Body of pancreas (tissue), 4 donors: ENCODE measurements around the gene IL1RN. TPM values are rescaled to one million over a fixed set of nuclear protein-coding genes. Genes with fewer than 3 reads are reported as not detected.

Source experiments
- ATAC-seq: fragments of 150-250 bp; one replicate; pipeline ENCODE4 v1.9.1; 2016
- DNase-seq, 4 donors: peaks; one replicate each; pipeline ENCODE4 v3.0.0-alpha.2; 2019
- H3K27ac ChIP-seq, 4 donors: fragments of 200-600 bp; sonication (generic); 1 replicate in 3 of 4; 2 replicates in 1 of 4; pipeline versions ENCODE4 v1.5.1 to v1.6.1; 2016 to 2019; ENCODE audit warnings: mild to moderate bottlenecking in 1 of 4, mixed read lengths in 1 of 4, moderate library complexity in 1 of 4
- H3K27me3 ChIP-seq, 2 donors: fragments of 200-600 bp; sonication (generic); one replicate each; pipeline ENCODE4 v1.6.0; 2016; ENCODE audit warnings: mild to moderate bottlenecking in 1 of 2
- H3K36me3 ChIP-seq, 2 donors: fragments of 200-600 bp; sonication (generic); replicated peaks in 1 of 2; 2 replicates each; pipeline ENCODE4 v1.5.1; 2016; ENCODE audit warnings: low read depth in 2 of 2; ENCODE audit not compliant: insufficient read depth in 1 of 2
- H3K4me1 ChIP-seq: fragments of 200-600 bp; sonication (generic); one replicate; pipeline ENCODE4 v1.6.0; 2016
- H3K4me3 ChIP-seq, 2 donors: fragments of 200-600 bp; sonication (generic); 1 replicate in 1 of 2; 2 replicates in 1 of 2; pipeline ENCODE4 v1.5.1; 2016 to 2019
- H3K9me3 ChIP-seq, 3 donors: fragments of 200-600 bp; sonication (generic); 1 replicate in 2 of 3; 2 replicates in 1 of 3; pipeline ENCODE4 v1.5.1; 2016
- POLR2A ChIP-seq, 3 donors: fragments of 450-650 bp; IDR thresholded peaks; one replicate each; pipeline ENCODE4 v1.6.1; 2016; ENCODE audit warnings: antibody characterized with exemption in 3 of 3, mild to moderate bottlenecking in 2 of 3
- WGBS, 2 donors: methylation state at CpG; one replicate each; pipeline ENCODE4 v1.1.5; 2017; 5-methylcytosine and 5-hydroxymethylcytosine counted together
- intact Hi-C: fragments of 100-400 bp; cut with DNase I; formaldehyde crosslinking; loops from one replicate; pipeline ENCODE4 v1.15.1; 2023
- total RNA-seq, 2 donors: library from RNA; depleted of rRNA; stranded (reverse); fragments of >200 nt; gene quantifications; one replicate each; pipeline ENCODE4 v1.1.0, GENCODE V29; 2016
- TF ChIP-seq, protein P1 (sequence below), 7 experiments: fragments of 450-650 bp in 4 of 7; fragments of 200-600 bp in 3 of 7; sonication (generic) in 3 of 7; IDR thresholded peaks; one replicate each; pipeline ENCODE4 v1.5.1; 2016 to 2019; ENCODE audit warnings: antibody characterized with exemption in 7 of 7

IL1RN gene
- total RNA-seq, 2 donors from 2014 or later: 0.78 TPM; not detected in 1

GRCh38 chr2:113118263-113118657 lies 9.1 kb upstream of the IL1RN start:
- no peaks in the 10 kb centered on the region for H3K9me3 ChIP-seq
- TF ChIP-seq POLR2A (IDR thresholded peaks at IDR 0.05): no peak
- TF ChIP-seq, protein P1, sequence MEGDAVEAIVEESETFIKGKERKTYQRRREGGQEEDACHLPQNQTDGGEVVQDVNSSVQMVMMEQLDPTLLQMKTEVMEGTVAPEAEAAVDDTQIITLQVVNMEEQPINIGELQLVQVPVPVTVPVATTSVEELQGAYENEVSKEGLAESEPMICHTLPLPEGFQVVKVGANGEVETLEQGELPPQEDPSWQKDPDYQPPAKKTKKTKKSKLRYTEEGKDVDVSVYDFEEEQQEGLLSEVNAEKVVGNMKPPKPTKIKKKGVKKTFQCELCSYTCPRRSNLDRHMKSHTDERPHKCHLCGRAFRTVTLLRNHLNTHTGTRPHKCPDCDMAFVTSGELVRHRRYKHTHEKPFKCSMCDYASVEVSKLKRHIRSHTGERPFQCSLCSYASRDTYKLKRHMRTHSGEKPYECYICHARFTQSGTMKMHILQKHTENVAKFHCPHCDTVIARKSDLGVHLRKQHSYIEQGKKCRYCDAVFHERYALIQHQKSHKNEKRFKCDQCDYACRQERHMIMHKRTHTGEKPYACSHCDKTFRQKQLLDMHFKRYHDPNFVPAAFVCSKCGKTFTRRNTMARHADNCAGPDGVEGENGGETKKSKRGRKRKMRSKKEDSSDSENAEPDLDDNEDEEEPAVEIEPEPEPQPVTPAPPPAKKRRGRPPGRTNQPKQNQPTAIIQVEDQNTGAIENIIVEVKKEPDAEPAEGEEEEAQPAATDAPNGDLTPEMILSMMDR (IDR thresholded peaks at IDR 0.05): no peak
- no peaks in the 10 kb centered on the region for H3K27me3 ChIP-seq
- no peaks in the 10 kb centered on the region for H3K4me1 ChIP-seq
- no peak overlapping the region for H3K4me3 ChIP-seq
- WGBS, 2 donors: 60 to 80% methylated on average over 2 of the region's 2 CpGs
- H3K36me3 ChIP-seq: no peaks in the 10 kb centered on the region
- intact Hi-C loops: no loop called here
- DNase-seq (no peak), ATAC-seq (no peak)
- no peak overlapping the region for H3K27ac ChIP-seq

DNA sequence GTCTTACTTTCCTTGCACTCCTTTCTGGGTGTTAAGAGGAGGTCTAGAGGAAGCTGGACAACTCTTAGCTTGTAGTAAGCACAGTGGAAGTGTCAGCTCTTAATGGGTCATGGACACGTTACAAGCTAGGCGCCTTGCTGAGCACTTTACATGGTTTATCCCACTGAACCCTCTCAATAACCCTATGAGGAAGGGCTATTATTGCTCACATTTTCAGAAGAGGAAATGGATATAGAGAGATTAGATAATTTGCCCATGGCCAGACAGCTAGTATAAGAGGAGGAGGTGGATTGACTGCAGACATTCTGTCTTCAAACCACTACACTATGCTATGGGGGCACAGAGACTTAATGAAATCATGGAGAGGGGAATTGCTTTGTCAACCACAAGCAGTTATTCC lies 8.3 kb upstream of the IL1RN start:
- 92 to 95% methylated on average over 2 of the region's 2 CpGs for WGBS, 2 donors
- H3K36me3 ChIP-seq: no peaks in the 10 kb centered on the region
- no peak overlapping the region for H3K27ac ChIP-seq
- no peak for TF ChIP-seq POLR2A (IDR thresholded peaks at IDR 0.05)
- TF ChIP-seq, protein P1 (IDR thresholded peaks at IDR 0.05): no peak
- no peaks in the 10 kb centered on the region for H3K4me1 ChIP-seq
- intact Hi-C loops: no loop called here
- H3K4me3 ChIP-seq: no peak overlapping the region
- no peaks in the 10 kb centered on the region for H3K9me3 ChIP-seq
- DNase-seq (no peak), ATAC-seq (no peak)
- no peaks in the 10 kb centered on the region for H3K27me3 ChIP-seq

DNA sequence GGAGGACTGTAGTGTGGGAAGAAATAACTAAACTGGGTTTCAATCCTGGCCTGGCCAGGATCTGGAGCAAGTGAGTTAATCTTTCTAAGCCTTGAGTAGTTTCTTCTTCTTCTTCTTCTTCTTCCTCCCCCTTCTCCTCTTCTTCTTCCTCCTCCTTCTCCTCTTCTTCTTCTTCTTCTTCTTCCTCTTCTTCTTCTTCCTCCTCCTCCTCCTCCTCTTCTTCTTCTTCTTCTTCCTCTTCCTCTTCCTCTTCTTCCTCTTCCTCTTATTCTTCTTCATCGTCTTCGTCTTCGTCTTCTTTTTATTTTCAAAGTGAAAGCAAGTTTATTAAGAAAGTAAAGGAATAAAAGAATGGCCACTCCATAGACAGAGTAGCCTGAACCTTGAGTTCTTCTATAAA lies 6.5 kb upstream of the IL1RN start:
- intact Hi-C loops: no loop called here
- Histone ChIP-seq H3K4me1 (no peaks in the 10 kb centered on the region), H3K36me3 (no peaks in the 10 kb centered on the region), H3K9me3 (no peaks in the 10 kb centered on the region), H3K27ac (no peak overlapping the region), H3K4me3 (no peak overlapping the region), H3K27me3 (no peaks in the 10 kb centered on the region)
- TF ChIP-seq, protein P1 (IDR thresholded peaks at IDR 0.05): no peak
- no peak for TF ChIP-seq POLR2A (IDR thresholded peaks at IDR 0.05)
- ATAC-seq (no peak), DNase-seq (no peak)
- WGBS, 2 donors: 42 to 79% methylated on average over 3 of the region's 3 CpGs

DNA sequence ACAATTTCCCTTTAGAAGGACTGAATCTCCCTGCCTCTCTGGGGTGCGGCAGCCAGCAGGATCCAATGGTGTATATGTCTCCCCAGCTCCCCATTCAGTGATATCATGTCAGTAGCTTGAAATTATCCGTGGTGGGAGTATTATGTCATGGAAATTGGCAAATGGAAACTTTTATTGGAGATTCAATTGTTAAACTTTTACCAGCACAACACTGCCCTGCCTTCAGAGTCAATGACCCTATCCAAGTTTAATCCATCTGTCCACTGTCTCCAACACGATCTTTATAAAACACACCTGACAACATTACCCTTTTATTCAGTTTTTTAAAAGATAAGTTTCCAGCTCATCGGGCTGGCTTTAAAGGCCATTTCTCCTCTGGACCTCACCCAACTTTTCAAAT lies 5.0 kb upstream of the IL1RN start:
- Histone ChIP-seq H3K27me3 (no peaks in the 10 kb centered on the region), H3K9me3 (no peaks in the 10 kb centered on the region), H3K4me3 (no peak overlapping the region), H3K4me1 (no peaks in the 10 kb centered on the region), H3K36me3 (no peaks in the 10 kb centered on the region), H3K27ac (no peak overlapping the region)
- DNase-seq (no peak), ATAC-seq (no peak)
- intact Hi-C loops: no loop called here
- WGBS, 2 donors: 57 to 68% methylated on average over 4 of the region's 4 CpGs
- TF ChIP-seq, protein P1 (IDR thresholded peaks at IDR 0.05): no peak
- no peak for TF ChIP-seq POLR2A (IDR thresholded peaks at IDR 0.05)

- WGBS, 2 donors: 70 to 74% methylated on average over 3 of the region's 3 CpGs
- ATAC-seq (no peak), DNase-seq (no peak)
- H3K27ac ChIP-seq: no peak overlapping the region
- no peaks in the 10 kb centered on the region for H3K36me3 ChIP-seq
- no peak overlapping the region for H3K4me3 ChIP-seq
- no peaks in the 10 kb centered on the region for H3K4me1 ChIP-seq
- H3K9me3 ChIP-seq: no peaks in the 10 kb centered on the region
- no peaks in the 10 kb centered on the region for H3K27me3 ChIP-seq
- intact Hi-C loops: no loop called here
- TF ChIP-seq, protein P1 (IDR thresholded peaks at IDR 0.05): no peak
- no peak for TF ChIP-seq POLR2A (IDR thresholded peaks at IDR 0.05)
These were observed 3.7 kb upstream of the IL1RN start for GRCh38 chr2:113123726-113124125.
